ENCODE measurements around the gene PHKG1. TPM values are rescaled to one million over a fixed set of nuclear protein-coding genes. Genes with fewer than 3 reads are reported as not detected.
"Not testable (repeated sequence)": the region's sequence is repeated elsewhere in the genome, so short reads cannot be mapped to it uniquely, and the experiment has no call there.

PHKG1 gene
- total and polyA plus RNA-seq, 7 donors = 0.60 to 18.7 (median 4.7) TPM; not detected in 1

- no peak for TF ChIP-seq EP300 (IDR thresholded peaks at IDR 0.05)
- H3K36me3 ChIP-seq = peaks cover 0 to 36% (median 10%) of the 10 kb centered on the region in 4 donors
- intact Hi-C loops (cut with DNase I) = loop anchor here (2.0 kb wide), 1 partner anchor 29 kb away; the partner anchor contains the start of gene CHCHD2
- H3K4me1 ChIP-seq = peaks cover 0 to 34% (median 29%) of the 10 kb centered on the region in 4 donors
- no peaks in the 10 kb centered on the region for H3K9me3 ChIP-seq
- H3K27ac ChIP-seq = peak overlapping the region in 3 of 4 donors; percentile 79 to 86 (median 84)
- DNase-seq = no peak
- no peaks in the 10 kb centered on the region for H3K27me3 ChIP-seq
- WGBS, 2 donors = 96 to 97% methylated on average over 16 of the region's 16 CpGs
- H3K4me3 ChIP-seq = no peak overlapping the region
Measured at GRCh38 chr7:56078196-56078595, 14.6 kb downstream of the PHKG1 start.

DNA sequence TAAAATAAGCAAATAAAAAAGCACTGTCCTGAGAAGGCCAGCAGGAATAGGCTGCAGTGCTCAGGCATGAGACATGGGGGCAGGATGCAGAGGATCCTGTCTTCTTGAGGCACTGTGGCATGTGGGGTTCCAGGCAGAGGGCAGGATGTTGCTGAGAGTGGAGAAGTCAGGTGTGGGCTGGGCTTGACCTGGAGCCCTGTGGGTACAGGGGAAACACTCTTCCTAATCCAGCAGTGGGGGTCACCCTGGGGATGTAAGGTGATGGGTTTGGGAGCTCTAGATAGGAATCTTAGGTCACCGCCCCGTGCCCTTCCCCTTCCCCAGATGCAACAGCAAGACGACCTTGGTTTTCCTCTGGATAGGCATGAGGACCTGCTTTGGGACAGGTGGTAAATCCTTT is 15.1 kb downstream of the PHKG1 start:
- TF ChIP-seq POLR2AphosphoS5 (IDR thresholded peaks at IDR 0.05) (no peak), EP300 (IDR thresholded peaks at IDR 0.05) (no peak), POLR2A (IDR thresholded peaks at IDR 0.05) (no peak), CTCF (IDR thresholded peaks at IDR 0.05) (no peak)
- Histone ChIP-seq H3K27me3 (no peaks in the 10 kb centered on the region), H3K36me3 (peaks cover 0 to 37% (median 10%) of the 10 kb centered on the region in 4 donors), H3K4me1 (peaks cover 0 to 30% (median 25%) of the 10 kb centered on the region in 4 donors), H3K9me3 (no peaks in the 10 kb centered on the region), H3K27ac (peak overlapping the region in 2 of 4 donors; percentile 5 to 86), H3K4me3 (no peak overlapping the region)
- DNase-seq = no peak
- intact Hi-C loops (cut with DNase I) = loop anchor here (2.0 kb wide), 1 partner anchor 29 kb away; the partner anchor contains the start of gene CHCHD2
- WGBS, 2 donors = 92 to 96% methylated on average over 3 of the region's 3 CpGs

- TF ChIP-seq EP300 (IDR thresholded peaks at IDR 0.05) (no peak), CTCF (IDR thresholded peaks at IDR 0.05) (peak; percentile 80 to 95 (median 92)), POLR2A (IDR thresholded peaks at IDR 0.05) (no peak), POLR2AphosphoS5 (IDR thresholded peaks at IDR 0.05) (peak in 3 of 4 donors; percentile 37 to 53 (median 48))
- peak overlapping the region in 3 of 4 donors; percentile 63 to 73 (median 65) for H3K27ac ChIP-seq
- peak; percentile 96 for DNase-seq
- WGBS, 2 donors = 15 to 36% methylated on average over 19 of the region's 19 CpGs
- H3K27me3 ChIP-seq = no peaks in the 10 kb centered on the region
- no peak overlapping the region for H3K4me3 ChIP-seq
- peaks cover 0 to 16% (median 12%) of the 10 kb centered on the region in 4 donors for H3K4me1 ChIP-seq
- intact Hi-C loops (cut with DNase I) = loop anchor here (1.0 to 5.0 kb wide), 2 partner anchors 69 to 432 kb away; no protein-coding TSS in a partner anchor
- no peaks in the 10 kb centered on the region for H3K9me3 ChIP-seq
- H3K36me3 ChIP-seq = peaks cover 3 to 56% (median 25%) of the 10 kb centered on the region in 4 donors
Measured at GRCh38 chr7:56074371-56074791, 18.4 kb downstream of the PHKG1 start.

DNA sequence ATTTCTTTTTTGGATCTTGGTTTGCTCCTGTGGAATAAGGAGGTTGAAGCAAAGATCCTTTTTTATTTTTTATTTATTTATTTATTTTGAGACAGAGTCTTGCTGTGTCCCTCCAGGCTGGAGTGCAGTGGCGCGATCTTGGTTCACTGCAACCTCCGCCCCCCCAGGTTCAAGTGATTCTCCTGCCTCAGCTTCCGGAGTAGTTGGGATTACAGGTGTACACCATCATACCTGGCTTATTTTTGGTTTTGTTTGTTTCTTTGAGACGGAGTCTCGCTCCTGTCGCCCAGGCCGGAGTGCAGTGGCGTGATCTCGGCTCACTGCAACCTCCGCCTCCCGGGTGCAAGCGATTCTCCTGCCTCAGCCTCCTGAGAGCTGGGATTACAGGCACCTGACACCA is 26.4 kb downstream of the PHKG1 start:
- H3K27ac ChIP-seq; intact Hi-C loops (cut with DNase I); H3K9me3 ChIP-seq; H3K27me3 ChIP-seq; H3K4me3 ChIP-seq: not testable (repeated sequence)
- Histone ChIP-seq H3K4me1 (peaks cover 0 to 13% (median 12%) of the 10 kb centered on the region in 4 donors), H3K36me3 (peaks cover 11 to 61% (median 37%) of the 10 kb centered on the region in 4 donors)
- WGBS, 2 donors = 96 to 98% methylated on average over 13 of the region's 13 CpGs
- peak; percentile 42 for DNase-seq

- peak within 1 kb of the TSS; percentile 70 to 89 (median 80) for H3K4me3 ChIP-seq
- H3K4me1 ChIP-seq = peaks cover 0 to 13% (median 12%) of the 10 kb centered on the region in 4 donors
- intact Hi-C loops (cut with DNase I) = loop anchor here (5.0 kb wide), 1 partner anchor 112 kb away; the partner anchor contains the start of gene MRPS17
- TF ChIP-seq POLR2AphosphoS5 (IDR thresholded peaks at IDR 0.05) = peak; percentile 95 to 98 (median 98)
- TF ChIP-seq CTCF (IDR thresholded peaks at IDR 0.05) = no peak
- TF ChIP-seq POLR2A (IDR thresholded peaks at IDR 0.05) = peak; percentile 87 to 92
- TF ChIP-seq EP300 (IDR thresholded peaks at IDR 0.05) = no peak
- peak; percentile 94 for DNase-seq
- no peaks in the 10 kb centered on the region for H3K9me3 ChIP-seq
- H3K27me3 ChIP-seq = no peaks in the 10 kb centered on the region
- WGBS, 2 donors = 1% methylated on average over 49 of the region's 49 CpGs
- H3K36me3 ChIP-seq = peaks cover 13 to 61% (median 33%) of the 10 kb centered on the region in 4 donors
- peak within 1 kb of the TSS; percentile 91 to 96 (median 95) for H3K27ac ChIP-seq
Measured at GRCh38 chr7:56063882-56064625, 28.7 kb downstream of the PHKG1 start, which contains the start of gene SUMF2. Gene SUMF2, plus strand, starts transcription at chr7:56064286. Its CDS starts 26 bp downstream, at chr7:56064312.
